ENCODE measurements around the gene MORN1. TPM values are rescaled to one million over a fixed set of nuclear protein-coding genes. Genes with fewer than 3 reads are reported as not detected.

MORN1 gene
- total RNA-seq, 6 experiments from 2014 or later, result 5.3 to 8.9 (median 6.9) TPM

DNA sequence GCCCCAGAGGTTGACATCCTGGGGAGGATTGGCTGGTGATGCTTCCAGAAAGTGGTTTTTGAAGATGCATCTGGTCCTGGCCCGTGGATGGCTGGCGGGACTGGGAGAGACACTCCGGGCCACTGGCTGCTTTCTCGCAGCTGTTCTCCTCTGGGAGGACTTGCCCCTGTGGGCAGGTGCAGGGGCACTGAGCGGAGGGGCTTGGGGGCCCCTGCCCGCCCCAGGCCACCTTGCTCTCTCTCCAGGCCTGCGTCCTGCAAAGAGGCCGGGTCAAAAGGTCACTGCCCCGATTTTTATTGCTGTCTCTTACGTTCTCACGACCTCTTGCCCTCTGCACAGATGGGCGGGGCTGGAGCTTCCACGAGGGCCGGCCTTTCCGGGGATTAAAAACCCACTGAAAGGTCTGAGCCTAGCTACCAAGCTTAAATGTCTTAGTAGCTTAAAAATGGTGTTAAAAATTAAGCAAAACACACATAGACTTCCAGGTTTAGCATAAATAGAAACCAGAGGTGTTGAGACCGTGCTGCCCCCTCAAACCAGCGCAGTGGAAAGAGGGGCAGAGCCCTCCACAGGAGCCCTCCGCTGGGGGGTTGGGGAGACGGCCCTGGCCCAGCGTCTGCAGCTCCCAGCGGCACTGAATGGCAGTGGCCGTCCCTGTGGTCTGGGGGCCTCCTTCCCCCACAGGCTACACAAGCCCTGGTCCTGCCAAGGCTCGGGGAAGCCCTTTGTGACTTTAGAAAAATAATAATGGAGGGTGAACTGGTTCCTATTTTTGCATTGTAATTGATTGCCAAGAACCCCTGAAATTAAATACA is 119.3 kb downstream of the MORN1 start:
- no peak for DNase-seq
- TF ChIP-seq, protein P1, sequence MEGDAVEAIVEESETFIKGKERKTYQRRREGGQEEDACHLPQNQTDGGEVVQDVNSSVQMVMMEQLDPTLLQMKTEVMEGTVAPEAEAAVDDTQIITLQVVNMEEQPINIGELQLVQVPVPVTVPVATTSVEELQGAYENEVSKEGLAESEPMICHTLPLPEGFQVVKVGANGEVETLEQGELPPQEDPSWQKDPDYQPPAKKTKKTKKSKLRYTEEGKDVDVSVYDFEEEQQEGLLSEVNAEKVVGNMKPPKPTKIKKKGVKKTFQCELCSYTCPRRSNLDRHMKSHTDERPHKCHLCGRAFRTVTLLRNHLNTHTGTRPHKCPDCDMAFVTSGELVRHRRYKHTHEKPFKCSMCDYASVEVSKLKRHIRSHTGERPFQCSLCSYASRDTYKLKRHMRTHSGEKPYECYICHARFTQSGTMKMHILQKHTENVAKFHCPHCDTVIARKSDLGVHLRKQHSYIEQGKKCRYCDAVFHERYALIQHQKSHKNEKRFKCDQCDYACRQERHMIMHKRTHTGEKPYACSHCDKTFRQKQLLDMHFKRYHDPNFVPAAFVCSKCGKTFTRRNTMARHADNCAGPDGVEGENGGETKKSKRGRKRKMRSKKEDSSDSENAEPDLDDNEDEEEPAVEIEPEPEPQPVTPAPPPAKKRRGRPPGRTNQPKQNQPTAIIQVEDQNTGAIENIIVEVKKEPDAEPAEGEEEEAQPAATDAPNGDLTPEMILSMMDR (IDR thresholded peaks at IDR 0.05), result no peak
- no peak overlapping the region for H3K4me3 Mint-ChIP-seq
- H3K27ac Mint-ChIP-seq, result peak overlapping the region; percentile 60; the same call in 1 of the 2 replicates
- H3K9me3 Mint-ChIP-seq, result no peaks in the 10 kb centered on the region
- peaks cover 18% of the 10 kb centered on the region for H3K4me1 Mint-ChIP-seq (ENCODE audit: low read depth)
- H3K36me3 Mint-ChIP-seq (ENCODE audit: low read depth), result peaks cover under 1% of the 10 kb centered on the region; the same call in 1 of the 2 replicates
- no peaks in the 10 kb centered on the region; the same call in 1 of the 2 replicates for H3K27me3 Mint-ChIP-seq (ENCODE audit: insufficient read depth)

Other genes with a start within 250 kb of the MORN1 start
- gene FAAP20, start 196.8 kb downstream of the MORN1 start, total RNA-seq (2021; fragmentation: NEBNext Ultra II Directional; extraction: Animal tissue kit (Norgen Biotek cat#: 25700)), result 10 to 100 TPM; 75.3 to 97.4 (median 82.7) TPM
- 10 to 100 TPM; 63.7 to 76.6 (median 66.1) TPM for gene SKI, start 163.2 kb downstream of the MORN1 start, total RNA-seq (2021; fragmentation: NEBNext Ultra II Directional; extraction: Animal tissue kit (Norgen Biotek cat#: 25700))
- 100 to 1,000 TPM; 254 to 303 (median 283) TPM for gene RER1, start 287 bp upstream of the MORN1 start, total RNA-seq (2021; fragmentation: NEBNext Ultra II Directional; extraction: Animal tissue kit (Norgen Biotek cat#: 25700))
- gene PEX10, start 21.0 kb upstream of the MORN1 start, total RNA-seq (2021; fragmentation: NEBNext Ultra II Directional; extraction: Animal tissue kit (Norgen Biotek cat#: 25700)), result 10 to 100 TPM; 25.4 to 29.8 (median 26.4) TPM
- under 1 TPM in 5 of 6 experiments, not detected in 1; 0.09 to 0.34 (median 0.18) TPM for gene PLCH2, start 84.7 kb upstream of the MORN1 start, total RNA-seq (2021; fragmentation: NEBNext Ultra II Directional; extraction: Animal tissue kit (Norgen Biotek cat#: 25700))
- gene PANK4, start 135.0 kb upstream of the MORN1 start, total RNA-seq (2021; fragmentation: NEBNext Ultra II Directional; extraction: Animal tissue kit (Norgen Biotek cat#: 25700)), result 10 to 100 TPM; 20.6 to 26.4 (median 24.0) TPM
- under 1 TPM in 5 of 6 experiments, not detected in 1; 0.28 to 0.57 (median 0.36) TPM for gene HES5, start 138.7 kb upstream of the MORN1 start, total RNA-seq (2021; fragmentation: NEBNext Ultra II Directional; extraction: Animal tissue kit (Norgen Biotek cat#: 25700))
- 10 to 100 TPM in 4 of 6 experiments, 1 to 10 TPM in 2; 7.4 to 14.2 (median 11.5) TPM for gene TNFRSF14, start 164.8 kb upstream of the MORN1 start, total RNA-seq (2021; fragmentation: NEBNext Ultra II Directional; extraction: Animal tissue kit (Norgen Biotek cat#: 25700))
- 10 to 100 TPM; 27.1 to 38.9 (median 34.7) TPM for gene PRXL2B, start 195.2 kb upstream of the MORN1 start, total RNA-seq (2021; fragmentation: NEBNext Ultra II Directional; extraction: Animal tissue kit (Norgen Biotek cat#: 25700))
- not detected for gene MMEL1, start 241.5 kb upstream of the MORN1 start, total RNA-seq (2021; fragmentation: NEBNext Ultra II Directional; extraction: Animal tissue kit (Norgen Biotek cat#: 25700))